HG02798 (cell line): ENCODE data around the gene COQ2.
"Not testable (repeated sequence)": the region's sequence is repeated elsewhere in the genome, so short reads cannot be mapped to it uniquely, and the experiment has no call there.

Experiments
- ATAC-seq: cut with Tn5 transposase; IDR thresholded peaks from one replicate; pipeline ENCODE4 v1.9.1; 2021; ENCODE audit warnings: mild to moderate bottlenecking; ENCODE audit not compliant: unreplicated experiment, poor library complexity

COQ2 gene

DNA sequence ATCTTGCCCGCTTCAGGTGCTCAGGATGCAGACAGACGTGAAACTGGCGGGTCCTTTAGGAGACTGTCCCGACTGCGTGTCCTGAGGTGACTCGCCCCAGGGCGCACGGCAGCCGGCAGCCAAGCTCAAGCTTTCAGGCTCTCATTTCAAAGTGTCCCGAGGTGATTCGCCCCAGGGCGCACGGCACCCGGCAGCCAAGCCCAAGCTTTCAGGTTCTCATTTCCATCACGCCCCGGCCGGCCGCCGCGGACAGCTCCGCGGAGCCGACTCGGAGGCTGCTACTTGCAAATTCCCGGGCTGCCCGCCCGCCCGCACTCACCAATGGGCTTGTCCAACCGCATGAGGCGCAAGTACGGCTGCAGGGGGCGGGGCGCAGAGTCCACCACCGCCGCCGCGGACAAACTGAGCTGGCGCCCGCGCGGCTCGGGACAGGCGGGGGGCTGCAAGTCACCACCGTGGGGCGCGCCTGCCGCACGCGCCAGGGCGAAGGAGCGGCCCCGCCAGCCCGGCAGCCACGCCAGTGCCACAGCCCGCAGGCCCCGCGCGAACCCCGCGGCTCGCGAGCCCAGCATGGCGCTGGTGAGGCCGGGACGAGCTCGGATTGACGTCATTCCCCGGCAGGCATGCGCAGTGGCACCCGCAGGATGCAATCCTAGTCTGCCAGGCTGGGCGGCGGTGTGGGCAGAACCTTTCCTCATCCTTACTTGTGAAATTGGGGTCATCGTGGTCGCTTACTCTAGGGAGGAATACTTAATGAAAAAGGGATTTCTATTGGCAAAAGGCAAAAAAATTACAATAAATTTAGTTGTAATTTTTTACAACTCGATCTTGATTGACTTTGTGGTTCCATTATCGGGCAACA, at the start of gene COQ2:
TSS of gene COQ2 (minus strand) at position 606 of the 862 bp plus-strand sequence. CDS start at position 572, 34 bp downstream.
- peak; percentile 94 for ATAC-seq

GRCh38 chr4:83331956-83332355, 47.4 kb upstream of the COQ2 start:
- no peak for ATAC-seq

DNA sequence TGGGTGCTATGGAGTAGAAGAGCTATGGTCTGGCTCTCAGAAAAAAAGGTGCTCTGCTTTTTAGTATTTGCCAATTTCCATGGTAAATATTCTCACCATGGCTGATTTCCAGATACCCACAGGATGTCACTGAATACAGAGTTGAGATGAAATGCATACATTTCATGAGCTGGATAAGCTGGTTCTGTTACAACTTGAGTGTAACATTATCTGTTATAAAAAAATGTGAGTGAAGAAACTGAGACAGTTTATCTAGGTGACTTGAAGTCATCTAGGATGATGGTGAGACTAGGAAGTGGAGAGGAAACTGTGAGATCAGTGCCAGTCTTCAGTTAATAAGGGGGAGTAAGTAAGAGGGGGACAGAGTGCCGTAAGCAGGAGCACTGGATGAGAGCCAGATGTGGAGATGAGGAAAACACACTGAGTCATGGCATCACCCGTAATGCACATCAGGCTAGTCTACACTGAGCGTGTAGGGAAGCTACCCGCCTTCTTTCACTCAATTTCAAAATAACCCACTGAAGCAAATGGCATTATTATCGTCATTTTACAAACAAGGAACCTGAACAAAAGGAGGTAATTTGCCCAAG, 45.0 kb upstream of the COQ2 start:
- no peak for ATAC-seq

DNA sequence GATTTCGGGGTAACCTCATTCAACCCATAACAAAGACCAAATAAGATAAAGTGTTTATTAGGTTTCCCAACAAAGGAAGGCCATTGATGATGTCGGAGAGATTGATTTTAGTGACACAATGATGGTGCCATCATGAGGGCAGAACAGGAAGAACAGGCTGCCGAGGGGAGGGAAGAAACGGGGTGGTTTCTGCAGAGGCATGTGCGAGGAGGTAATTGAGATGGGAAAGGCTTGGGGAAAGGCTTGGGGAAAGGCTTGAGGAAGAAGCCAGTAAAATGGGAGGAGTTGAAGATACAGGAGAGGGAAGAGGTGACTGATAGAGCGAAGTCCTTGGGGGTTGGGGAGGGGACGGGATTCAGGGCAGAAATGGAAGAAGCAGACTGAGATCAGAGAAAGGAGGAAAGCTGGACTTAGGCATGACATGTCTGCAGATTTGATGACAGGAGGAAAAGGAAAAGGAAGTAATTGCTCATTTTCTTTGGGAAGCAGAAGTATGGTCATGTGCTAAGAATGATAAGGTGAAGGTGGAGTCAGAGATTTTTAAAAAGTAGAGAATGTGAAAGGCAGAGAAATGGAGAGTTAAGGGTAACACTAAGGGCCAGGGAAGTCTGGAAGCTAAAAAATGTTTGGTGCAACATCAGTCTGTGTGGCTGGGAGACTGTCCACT, 44.1 kb upstream of the COQ2 start:
- no peak for ATAC-seq

DNA sequence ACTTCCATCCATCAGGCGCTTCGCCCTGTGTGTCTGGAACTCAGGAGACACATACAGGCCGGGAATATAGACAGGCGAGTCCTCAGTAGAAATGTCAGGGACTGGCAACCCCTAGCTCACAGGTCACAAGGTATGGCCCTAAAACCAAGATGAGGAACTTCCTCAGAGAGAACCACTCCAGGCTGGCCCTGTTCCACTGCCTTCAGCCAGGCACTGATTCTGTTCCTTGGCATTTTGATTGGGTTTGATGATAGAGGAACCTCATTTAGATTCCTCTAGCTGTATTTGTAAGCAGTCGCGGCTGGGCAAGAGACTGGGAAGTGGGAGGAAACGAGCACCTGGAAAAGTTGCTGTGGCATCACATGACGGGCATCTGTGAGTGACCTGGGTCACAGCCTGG, 41.9 kb upstream of the COQ2 start:
- ATAC-seq, result no peak

GRCh38 chr4:83325306-83325705, 40.7 kb upstream of the COQ2 start:
- ATAC-seq, result not testable (repeated sequence)

GRCh38 chr4:83323136-83323535, 38.5 kb upstream of the COQ2 start:
- no peak for ATAC-seq

- ATAC-seq, result no peak
These were observed 36.0 kb upstream of the COQ2 start for GRCh38 chr4:83320548-83320947.

DNA sequence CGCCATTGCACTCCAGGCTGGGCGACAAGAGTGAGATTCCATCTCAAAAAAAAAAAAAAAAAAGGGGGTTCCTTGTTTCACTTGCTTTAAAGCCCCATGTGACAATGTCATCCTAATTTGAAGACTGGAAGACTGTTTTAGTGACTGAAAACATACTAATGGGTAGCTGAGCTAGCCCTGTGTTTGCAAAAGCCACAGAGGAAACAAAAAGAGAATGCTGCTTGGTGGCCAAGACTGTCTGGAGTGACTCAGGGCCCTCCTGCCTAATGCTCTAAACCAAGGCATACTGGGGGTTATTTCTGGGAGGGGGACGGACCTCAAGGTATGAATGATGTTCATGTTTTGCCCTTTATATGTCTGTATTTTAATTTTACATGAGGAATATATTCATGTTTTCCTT, 34.1 kb upstream of the COQ2 start:
- ATAC-seq, result no peak

DNA sequence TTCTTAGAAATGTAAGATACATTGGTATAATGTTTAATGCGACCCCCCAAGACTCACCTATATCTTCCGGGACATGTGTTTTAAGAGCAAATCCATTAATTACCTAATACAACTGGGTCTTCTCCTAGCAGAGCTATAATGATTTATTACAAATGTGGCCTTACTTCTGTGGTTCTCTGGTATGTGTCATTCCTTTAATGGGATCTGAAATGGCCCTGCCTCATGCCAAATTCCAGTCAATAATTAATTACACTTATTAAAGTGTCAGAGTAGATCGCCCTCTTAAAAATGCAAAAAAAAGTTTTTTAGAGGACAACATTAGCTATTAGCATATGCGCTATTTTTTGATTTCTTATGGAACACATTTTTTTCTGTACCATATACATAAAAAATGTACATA, 33.1 kb upstream of the COQ2 start:
- no peak for ATAC-seq

DNA sequence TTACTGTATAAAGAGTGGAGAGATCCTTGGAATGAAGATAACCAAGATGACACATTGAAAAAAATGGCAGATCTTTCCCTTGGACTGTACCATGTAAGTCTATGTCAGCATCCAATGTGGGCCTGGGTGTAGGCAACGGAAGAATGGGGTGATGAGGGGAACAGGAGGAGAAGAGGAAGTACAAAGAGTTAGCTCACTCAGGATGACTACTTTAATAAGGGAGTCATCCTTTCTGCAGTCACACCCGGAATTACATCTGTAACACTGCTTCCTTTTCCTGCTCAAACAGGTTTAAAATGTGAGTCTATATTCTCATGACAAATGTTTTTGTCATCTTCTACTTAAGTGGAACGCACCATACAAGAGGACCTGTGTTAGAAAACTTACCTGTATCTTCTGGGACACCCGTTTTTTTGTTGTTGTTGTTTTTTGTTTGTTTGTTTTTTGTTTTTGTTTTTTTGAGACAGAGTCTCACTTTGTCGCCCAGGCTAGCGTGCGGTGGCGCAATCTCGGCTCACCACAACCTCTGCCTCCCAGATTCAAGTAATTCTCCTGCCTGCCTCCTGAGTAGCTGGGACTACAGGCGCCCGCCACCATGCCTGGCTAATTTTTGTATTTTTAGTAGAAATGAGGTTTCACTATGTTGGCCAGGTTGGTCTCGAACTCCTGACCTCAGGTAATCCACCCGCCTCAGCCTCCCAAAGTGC, 32.0 kb upstream of the COQ2 start:
- ATAC-seq, result no peak

- no peak for ATAC-seq
These were observed 30.8 kb upstream of the COQ2 start for GRCh38 chr4:83315341-83315870.

DNA sequence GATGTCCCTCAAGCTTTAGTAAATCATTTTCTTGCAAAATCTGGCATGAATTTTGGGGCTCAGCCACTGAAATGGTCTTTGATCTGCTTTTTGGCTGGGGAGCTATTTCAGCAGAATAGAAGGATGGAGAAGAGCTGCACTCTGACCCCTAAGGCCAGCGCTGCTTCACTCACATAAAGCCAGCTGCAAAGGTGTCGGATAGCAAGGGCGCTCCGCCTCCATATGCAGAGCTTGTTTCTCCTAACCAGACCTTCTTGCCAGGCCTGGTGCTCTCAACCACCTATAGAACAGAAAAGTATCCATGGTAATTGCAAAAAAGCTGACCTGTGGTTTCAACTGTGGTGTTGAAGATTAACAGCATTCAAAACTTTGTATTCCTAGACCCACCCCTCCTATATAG, 24.1 kb upstream of the COQ2 start:
- no peak for ATAC-seq

GRCh38 chr4:83307920-83308319, 23.3 kb upstream of the COQ2 start:
- ATAC-seq, result no peak

DNA sequence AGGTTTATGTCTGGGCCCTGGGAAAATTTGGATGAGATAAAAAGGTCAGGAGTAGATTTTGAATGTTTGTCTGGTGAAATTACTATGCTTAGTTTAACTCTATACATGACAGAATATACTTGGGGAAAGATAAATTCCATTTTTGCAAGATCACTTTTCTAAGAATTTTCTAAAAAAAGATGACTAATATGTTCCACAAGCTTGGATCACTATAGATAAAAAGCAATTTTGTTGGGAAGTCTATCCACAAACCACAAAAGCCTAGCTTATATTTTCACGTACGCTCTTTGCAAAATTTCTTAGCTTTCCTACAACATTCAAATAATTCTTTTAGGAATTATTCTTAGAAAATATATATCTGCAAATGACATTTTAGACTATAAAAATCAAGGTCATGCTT, 20.6 kb upstream of the COQ2 start:
- ATAC-seq, result no peak

GRCh38 chr4:83297548-83298260, 13.1 kb upstream of the COQ2 start:
- no peak for ATAC-seq

DNA sequence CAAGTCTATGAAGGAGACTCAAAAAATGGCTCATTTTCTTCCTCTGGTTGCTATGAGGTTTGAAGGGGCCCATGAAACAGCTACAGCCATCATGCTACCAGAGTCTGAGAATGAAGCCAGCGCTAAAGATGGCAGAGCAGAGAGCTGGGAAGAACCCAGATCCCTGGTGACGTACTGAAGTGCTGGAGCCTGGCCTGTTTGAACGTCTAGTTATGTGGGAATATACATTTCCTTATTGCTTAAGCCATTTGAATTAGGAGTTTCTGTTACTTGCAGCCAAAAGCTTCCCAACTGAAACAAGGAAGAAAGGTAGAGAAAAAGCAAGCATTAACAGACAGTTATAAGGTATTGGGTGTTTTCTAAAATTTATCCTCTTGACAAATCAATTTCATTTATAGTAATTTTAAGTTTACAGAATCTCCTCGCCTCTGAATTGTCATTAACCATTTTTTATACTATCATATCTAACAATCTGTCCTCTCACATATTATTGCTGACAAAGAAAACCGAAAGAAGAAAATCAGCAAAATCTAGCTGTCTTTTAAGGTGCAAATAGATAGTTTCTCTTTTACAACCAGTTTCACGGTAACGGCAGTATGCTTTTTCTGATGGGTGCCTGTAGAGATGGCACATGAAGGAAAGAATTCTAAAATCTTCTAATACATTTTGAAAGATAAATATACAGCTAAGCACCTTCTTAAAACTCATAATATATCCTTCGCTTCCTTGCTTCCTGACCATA, 8.9 kb upstream of the COQ2 start:
- no peak for ATAC-seq

- ATAC-seq, result not testable (repeated sequence)
These were observed 5.6 kb upstream of the COQ2 start for GRCh38 chr4:83290059-83290774.

DNA sequence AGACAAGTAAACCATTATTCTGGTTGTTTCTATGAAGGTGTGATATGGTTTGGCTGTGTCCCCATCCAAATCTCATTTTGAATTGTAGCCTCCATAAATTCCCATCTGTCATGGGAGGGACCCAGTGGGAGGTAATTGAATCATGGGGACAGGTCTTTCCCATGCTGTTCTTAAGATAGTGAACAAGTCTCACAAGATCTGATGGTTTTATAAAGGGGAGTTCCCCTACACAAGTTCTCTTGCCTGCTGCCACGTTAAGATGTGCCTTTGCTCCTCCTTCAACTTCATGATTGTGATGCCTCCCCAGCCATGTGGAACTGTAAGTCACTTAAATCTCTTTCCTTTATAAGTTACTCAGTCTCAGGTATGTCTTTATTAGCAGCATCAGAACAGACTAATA, 3.8 kb upstream of the COQ2 start:
- not testable (repeated sequence) for ATAC-seq
